Measurements from ENCODE around the gene TCERG1.
A peak's percentile ranks its signal among the peaks of the same experiment; 100 is the strongest.
"Not testable (repeated sequence)": the region's sequence is repeated elsewhere in the genome, so short reads cannot be mapped to it uniquely, and the experiment has no call there.

Gene TCERG1

GRCh38 chr5:146521403-146522106, 74.4 kb downstream of the TCERG1 start:
- DNase-seq (ENCODE audit: low spot score), result no peak

GRCh38 chr5:146523698-146524097, 76.6 kb downstream of the TCERG1 start:
- no peak for DNase-seq (ENCODE audit: low spot score)

GRCh38 chr5:146527785-146528184, 80.7 kb downstream of the TCERG1 start:
- DNase-seq (ENCODE audit: low spot score), result no peak

GRCh38 chr5:146528236-146528635, 81.1 kb downstream of the TCERG1 start:
- DNase-seq (ENCODE audit: low spot score), result no peak

GRCh38 chr5:146529984-146530383, 82.9 kb downstream of the TCERG1 start:
- no peak for DNase-seq (ENCODE audit: low spot score)

- peak; percentile 64 for DNase-seq (ENCODE audit: low spot score)
Observed at GRCh38 chr5:146533260-146533857, 86.2 kb downstream of the TCERG1 start.

- DNase-seq (ENCODE audit: low spot score), result no peak
Observed at GRCh38 chr5:146533882-146534281, 86.7 kb downstream of the TCERG1 start.

GRCh38 chr5:146538432-146538831, 91.3 kb downstream of the TCERG1 start:
- no peak for DNase-seq (ENCODE audit: low spot score)

GRCh38 chr5:146539973-146540372, 92.8 kb downstream of the TCERG1 start:
- no peak for DNase-seq (ENCODE audit: low spot score)

- DNase-seq (ENCODE audit: low spot score), result no peak
Observed at GRCh38 chr5:146540414-146540813, 93.3 kb downstream of the TCERG1 start.

- DNase-seq (ENCODE audit: low spot score), result peak; percentile 55
Observed at GRCh38 chr5:146541958-146542849, 95.1 kb downstream of the TCERG1 start.

GRCh38 chr5:146544232-146544631, 97.1 kb downstream of the TCERG1 start:
- no peak for DNase-seq (ENCODE audit: low spot score)

- DNase-seq (ENCODE audit: low spot score), result no peak
Observed at GRCh38 chr5:146548781-146549449, 101.8 kb downstream of the TCERG1 start.

GRCh38 chr5:146549615-146550014, 102.5 kb downstream of the TCERG1 start:
- no peak for DNase-seq (ENCODE audit: low spot score)

GRCh38 chr5:146553446-146553845, 106.3 kb downstream of the TCERG1 start:
- no peak for DNase-seq (ENCODE audit: low spot score)

- DNase-seq (ENCODE audit: low spot score), result not testable (repeated sequence)
Observed at GRCh38 chr5:146556884-146557283, 109.8 kb downstream of the TCERG1 start.

GRCh38 chr5:146560205-146560812, 113.2 kb downstream of the TCERG1 start:
- DNase-seq (ENCODE audit: low spot score), result no peak

Data from CD4-positive, alpha-beta T cell treated with Interleukin-6 at 100 ng/mL for 8 hours (primary cell).